Stimulated activated CD4-positive, alpha-beta T cell treated with anti-CD3 and anti-CD28 coated beads, TNF-alpha, amount 100 ng/mL, for 48 hours (primary cell): ENCODE data around the gene CST9.
"Not testable (repeated sequence)": the region's sequence is repeated elsewhere in the genome, so short reads cannot be mapped to it uniquely, and the experiment has no call there.

Experiments
- DNase-seq, 3 donors: peaks; one replicate each; pipeline ENCODE4 v3.0.0-alpha.2; 2020; ENCODE audit warnings: low read depth in 3 of 3

CST9 gene

GRCh38 chr20:23587631-23588030 is 18.1 kb downstream of the CST9 start:
- DNase-seq, result no peak

GRCh38 chr20:23586735-23587525 is 18.8 kb downstream of the CST9 start:
- DNase-seq, result no peak

GRCh38 chr20:23585808-23586734 is 19.6 kb downstream of the CST9 start:
- no peak for DNase-seq

- no peak for DNase-seq
Observed at GRCh38 chr20:23585449-23585807, 20.3 kb downstream of the CST9 start.

DNA sequence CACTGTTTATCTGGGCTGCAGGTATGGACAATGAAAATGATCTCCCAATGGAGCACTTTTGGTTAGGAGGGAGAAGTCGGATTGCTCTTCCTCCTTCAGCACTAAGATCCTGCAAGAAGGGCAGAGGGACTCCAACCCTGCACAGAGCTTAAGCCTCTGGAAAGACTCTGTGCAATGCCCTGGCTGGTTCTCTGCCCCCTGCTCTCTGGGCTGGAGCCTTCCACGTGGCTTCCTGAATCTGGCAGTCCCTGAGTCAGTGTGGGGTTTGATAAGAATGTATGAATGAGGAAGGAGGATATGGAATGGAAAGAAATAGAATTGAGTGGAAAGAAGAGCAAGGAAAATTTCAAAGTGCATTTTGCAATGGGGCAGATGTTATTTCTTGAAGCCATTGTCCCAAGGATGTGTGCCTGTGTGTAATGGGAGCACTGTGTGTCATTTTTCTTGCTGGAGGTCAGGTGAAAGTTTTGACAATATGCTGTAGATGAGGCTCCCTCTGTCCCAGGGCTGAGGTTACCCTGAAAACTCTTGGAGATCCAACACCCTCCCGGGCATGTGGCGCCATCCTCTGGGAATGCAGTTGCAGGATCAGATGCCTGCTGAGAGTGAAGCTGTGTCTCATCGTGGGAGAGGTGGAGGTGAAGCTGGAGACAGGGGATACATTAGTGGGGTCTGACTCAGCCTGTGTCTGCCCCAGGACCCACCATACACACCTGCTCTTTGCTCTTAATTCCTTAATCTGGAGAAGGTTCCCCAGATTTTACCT is 21.1 kb downstream of the CST9 start:
- no peak for DNase-seq

- DNase-seq, result no peak
Observed at GRCh38 chr20:23583526-23583925, 22.2 kb downstream of the CST9 start.

- DNase-seq, result no peak
Observed at GRCh38 chr20:23582293-23582692, 23.4 kb downstream of the CST9 start.

DNA sequence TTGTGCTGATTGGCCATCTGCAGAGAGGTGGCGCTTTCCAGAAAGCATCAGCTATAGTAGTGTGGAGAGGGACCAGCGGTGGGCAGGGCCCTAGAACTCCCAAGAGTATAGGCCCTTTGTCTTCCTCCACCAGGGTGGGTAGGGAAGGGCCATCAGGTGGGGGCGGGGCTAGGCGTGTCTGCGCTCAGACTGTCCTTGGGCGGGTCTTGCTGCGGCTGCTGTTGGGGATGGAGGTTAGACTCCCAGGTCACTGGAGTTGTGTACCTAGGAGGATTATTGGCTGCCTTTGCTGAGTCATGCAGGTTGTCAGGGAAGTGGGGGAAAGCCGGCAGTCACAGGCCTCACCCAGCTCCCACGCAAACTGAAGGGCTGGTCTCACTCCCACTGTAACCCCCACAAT is 23.9 kb downstream of the CST9 start:
- DNase-seq, result not testable (repeated sequence)

DNA sequence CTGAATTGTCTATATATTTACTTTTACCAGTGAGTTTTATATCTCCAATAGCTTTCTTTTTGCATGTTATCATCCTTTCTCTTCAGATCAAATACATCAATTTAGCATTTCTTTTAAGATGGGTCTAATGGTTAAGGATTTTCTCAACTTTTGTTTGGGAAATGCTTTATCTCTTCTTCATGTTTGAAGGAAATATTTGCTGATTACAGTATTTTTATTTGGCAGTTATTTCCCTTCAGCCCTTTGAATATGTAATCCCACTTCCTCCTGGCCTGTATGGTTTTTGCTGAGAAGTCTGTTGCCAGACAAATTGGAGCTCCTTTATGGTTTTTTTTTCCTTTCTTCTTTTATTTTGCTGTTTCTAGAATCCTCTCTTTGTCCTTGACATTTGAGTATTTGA is 30.7 kb downstream of the CST9 start:
- DNase-seq, result no peak

GRCh38 chr20:23570178-23570760 is 35.4 kb downstream of the CST9 start:
- DNase-seq, result no peak

DNA sequence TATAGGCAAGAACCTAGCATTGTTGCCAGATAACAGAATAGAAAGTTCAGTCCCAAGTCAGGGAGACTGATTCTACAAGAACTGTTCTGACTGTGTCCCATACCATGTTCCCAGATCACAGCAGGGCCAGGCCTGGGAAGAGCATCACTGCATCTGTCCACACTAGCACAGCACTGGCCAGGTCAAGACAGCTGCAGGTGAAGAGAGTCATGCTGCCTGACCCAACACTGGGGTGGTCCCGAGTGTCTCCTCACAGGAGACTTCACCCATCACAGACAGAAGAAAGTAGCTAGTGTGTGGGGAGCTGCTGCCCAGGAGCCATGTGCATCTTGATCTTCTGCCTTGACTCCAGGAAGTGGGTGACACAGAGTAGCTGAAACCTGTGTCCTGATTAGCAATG is 36.1 kb downstream of the CST9 start:
- no peak for DNase-seq

GRCh38 chr20:23568971-23569330 is 36.8 kb downstream of the CST9 start:
- no peak for DNase-seq

- no peak for DNase-seq
Observed at GRCh38 chr20:23568320-23568970, 37.3 kb downstream of the CST9 start, which contains the start of gene CST9L. Gene CST9L (minus strand): TSS chr20:23568484. CDS start chr20:23568450, 34 bp downstream.

- no peak for DNase-seq
Observed at GRCh38 chr20:23566199-23566932, 39.4 kb downstream of the CST9 start.

DNA sequence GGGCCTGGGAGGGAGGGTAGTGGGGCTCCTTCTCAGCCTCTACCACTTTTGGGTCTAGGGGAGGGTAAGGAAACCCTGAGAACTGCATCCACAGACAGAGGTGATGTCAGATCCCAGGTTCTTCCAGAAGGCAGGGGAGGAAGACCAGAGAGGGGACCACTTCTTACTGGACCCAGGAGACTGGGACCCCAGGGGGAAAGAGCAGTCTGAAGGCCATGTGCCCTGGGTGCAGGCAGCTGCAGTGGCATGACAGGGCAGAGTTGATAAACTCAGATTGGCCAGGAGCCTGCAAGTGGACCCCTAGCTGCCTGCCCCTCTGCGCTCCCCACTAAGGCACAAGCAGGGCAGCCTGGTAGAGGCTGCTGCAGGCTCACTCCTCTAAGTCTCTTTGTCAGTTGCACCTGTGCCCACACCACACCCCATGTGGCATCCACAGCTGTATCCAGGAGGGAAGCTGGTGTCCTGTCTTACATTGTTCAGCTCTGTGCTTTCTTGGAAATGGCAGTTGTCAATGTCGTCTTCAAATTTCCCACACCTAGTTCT is 40.1 kb downstream of the CST9 start:
- DNase-seq, result no peak

DNA sequence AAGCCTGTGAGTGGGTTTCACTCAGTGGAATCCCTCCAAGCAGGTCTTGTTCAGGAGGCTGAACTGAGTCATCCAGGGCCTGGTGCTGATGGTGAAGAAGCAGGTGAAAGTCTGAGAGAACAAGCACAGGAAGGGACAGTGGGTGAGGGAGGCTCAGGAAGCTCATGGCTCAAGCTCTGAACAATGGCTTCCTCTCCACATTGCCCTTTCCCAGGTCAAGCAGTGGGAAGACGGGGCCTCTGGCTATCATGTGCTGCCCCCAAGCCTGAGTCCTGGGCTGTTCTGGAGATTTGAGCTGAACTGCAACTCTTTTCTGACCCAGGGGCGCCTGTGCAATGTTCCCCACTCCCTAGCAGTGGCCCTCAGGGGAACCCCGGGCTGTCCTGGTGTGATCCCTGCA is 40.8 kb downstream of the CST9 start:
- DNase-seq, result no peak

DNA sequence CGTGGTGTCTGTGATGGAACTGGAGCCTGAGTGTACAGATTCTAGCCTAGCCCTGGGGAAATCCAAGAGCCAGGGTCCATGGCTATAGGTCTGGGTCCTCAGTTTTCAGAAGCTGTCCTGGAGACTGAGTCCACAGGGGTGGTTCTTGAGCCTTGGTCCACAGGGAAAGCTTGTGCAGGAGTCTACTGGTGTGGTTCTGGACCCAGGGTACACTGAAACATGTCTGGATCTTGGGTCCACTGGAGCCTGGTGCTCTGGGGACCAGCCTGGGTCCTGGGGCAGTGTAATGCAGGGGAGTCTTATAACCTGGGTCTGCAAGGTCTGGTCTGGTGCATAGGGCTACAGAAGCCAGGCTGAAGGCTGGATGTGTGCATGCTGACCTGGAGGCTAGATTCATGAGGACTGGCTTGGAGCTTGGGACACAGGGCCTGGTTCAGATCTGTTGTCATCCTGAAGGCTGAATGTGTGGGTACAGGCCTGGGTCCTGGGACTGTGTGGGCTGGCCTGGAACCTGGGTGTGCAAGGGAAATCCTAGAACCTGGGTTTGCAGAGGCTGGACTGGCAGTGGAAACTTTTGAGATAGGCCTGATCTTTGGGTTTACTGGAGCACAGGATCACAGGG is 42.9 kb downstream of the CST9 start:
- no peak for DNase-seq

DNA sequence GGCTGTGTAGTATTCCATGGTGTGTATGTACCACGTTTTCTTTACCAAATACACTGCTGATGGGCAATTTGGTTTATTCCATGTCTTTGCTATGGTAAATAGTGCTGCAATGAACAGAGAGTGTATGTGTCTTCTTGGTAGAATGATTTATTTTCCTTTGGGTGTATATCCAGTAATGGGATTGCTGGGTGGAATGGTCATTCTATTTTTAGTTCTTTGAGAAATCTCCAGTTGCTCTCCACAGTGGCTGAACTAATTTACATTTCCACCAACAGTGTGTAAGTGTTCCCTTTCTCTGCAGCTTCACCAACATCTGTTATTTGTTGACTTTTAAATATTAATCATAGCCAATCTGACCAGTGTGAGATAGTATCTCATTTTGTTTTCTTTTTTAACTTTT is 51.3 kb downstream of the CST9 start:
- DNase-seq, result no peak
